NCI-H187 treated with DMSO at 0.1 percent for 48 hours (cell line): ENCODE measurements around the gene ROPN1B.
A peak's percentile ranks its signal among the peaks of the same experiment; 100 is the strongest.
"Not testable (repeated sequence)": the region's sequence is repeated elsewhere in the genome, so short reads cannot be mapped to it uniquely, and the experiment has no call there.

ENCODE experiments used
- DNase-seq: peaks from one replicate; lab custom pipeline; 2025; lab: John Stamatoyannopoulos, UW

The ROPN1B gene

GRCh38 chr3:125958511-125959316, 10.3 kb upstream of the ROPN1B start:
- no peak for DNase-seq

GRCh38 chr3:125959317-125960065, 9.5 kb upstream of the ROPN1B start:
- DNase-seq: no peak

GRCh38 chr3:125960066-125960424, 8.9 kb upstream of the ROPN1B start:
- DNase-seq: no peak

GRCh38 chr3:125960456-125961288, 8.3 kb upstream of the ROPN1B start:
- DNase-seq: no peak

- no peak for DNase-seq
Measured at GRCh38 chr3:125961289-125961589, 7.7 kb upstream of the ROPN1B start.

- DNase-seq: not testable (repeated sequence)
Measured at GRCh38 chr3:125963834-125964233, 5.1 kb upstream of the ROPN1B start.

- no peak for DNase-seq
Measured at GRCh38 chr3:125965505-125965904, 3.5 kb upstream of the ROPN1B start.

- peak; percentile 33 for DNase-seq
Measured at GRCh38 chr3:125967156-125967555, 1.8 kb upstream of the ROPN1B start.

- DNase-seq: not testable (repeated sequence)
Measured at GRCh38 chr3:125968121-125968520, 857 bp upstream of the ROPN1B start.

- not testable (repeated sequence) for DNase-seq
Measured at GRCh38 chr3:125971997-125972944, 3.3 kb downstream of the ROPN1B start.

- DNase-seq: not testable (repeated sequence)
Measured at GRCh38 chr3:125975245-125976002, 6.4 kb downstream of the ROPN1B start.

- DNase-seq: not testable (repeated sequence)
Measured at GRCh38 chr3:125976003-125976390, 7.0 kb downstream of the ROPN1B start.

- DNase-seq: not testable (repeated sequence)
Measured at GRCh38 chr3:125977104-125977503, 8.1 kb downstream of the ROPN1B start.

GRCh38 chr3:125984951-125985350, 16.0 kb downstream of the ROPN1B start:
- DNase-seq: not testable (repeated sequence)

- no peak for DNase-seq
Measured at GRCh38 chr3:125990253-125990970, 21.4 kb downstream of the ROPN1B start.

GRCh38 chr3:125996751-125997150, 27.8 kb downstream of the ROPN1B start:
- DNase-seq: not testable (repeated sequence)

GRCh38 chr3:126002189-126002588, 33.2 kb downstream of the ROPN1B start:
- no peak for DNase-seq

GRCh38 chr3:126003447-126004190, 34.6 kb downstream of the ROPN1B start:
- no peak for DNase-seq

- DNase-seq: no peak
Measured at GRCh38 chr3:126004217-126004616, 35.2 kb downstream of the ROPN1B start.
